ENCODE results near the gene ST3GAL3. TPM values are rescaled to one million over a fixed set of nuclear protein-coding genes. Genes with fewer than 3 reads are reported as not detected.

Gene ST3GAL3
- total and polyA plus RNA-seq, 2 donors (not counting 3 experiments of a cell fraction or from before 2014, with no cell fraction given), result 14.3 to 35.8 TPM

DNA sequence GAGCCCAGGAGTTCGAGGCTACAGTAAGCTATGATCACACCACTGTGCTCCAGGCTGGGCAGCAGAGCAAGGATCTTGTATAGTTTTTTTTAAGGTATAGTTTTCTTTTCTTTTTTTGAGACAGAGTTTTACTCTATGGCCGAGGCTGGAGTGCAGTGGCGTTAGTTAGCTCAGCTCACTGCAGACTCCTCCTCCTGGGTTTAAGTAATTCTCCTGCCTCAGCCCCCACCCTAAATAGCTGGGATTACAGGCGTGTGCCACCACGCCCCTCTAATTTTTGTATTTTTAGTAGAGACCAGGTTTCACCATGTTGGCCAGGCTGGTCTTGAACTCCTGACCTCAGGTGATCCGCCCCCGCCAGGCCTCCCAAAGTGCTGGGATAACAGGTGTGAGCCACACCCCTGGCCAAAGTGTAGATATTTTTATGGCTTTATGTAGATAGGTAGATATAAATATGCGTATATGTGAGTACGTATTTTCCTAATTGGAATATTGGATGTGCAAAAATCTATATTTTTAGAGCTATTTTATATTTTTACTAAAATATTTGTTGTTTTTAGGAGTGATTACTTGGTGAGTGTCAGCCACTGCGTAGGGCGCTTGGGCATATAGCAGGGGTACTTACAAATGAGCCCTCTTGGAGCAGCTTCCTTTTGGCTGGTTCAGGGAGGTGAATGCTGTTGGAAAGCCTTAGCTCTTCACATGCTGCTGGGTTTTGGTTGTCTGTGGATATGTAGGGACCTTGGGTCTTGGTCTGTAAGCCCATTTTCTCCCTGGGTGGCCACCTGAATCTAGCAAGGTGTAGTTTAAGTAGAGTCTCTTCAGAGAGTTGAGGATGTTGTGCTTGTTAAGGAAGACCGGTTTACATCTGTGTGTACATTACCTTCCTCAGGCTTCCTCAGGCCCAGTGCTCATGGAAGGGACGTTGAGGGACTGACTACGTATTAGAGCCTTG is 47.8 kb upstream of the ST3GAL3 start:
- no peaks in the 10 kb centered on the region for H3K9me3 ChIP-seq (replicated peaks; ENCODE audit: control insufficient read depth, insufficient read depth, low read length)
- H3K9ac ChIP-seq (replicated peaks; ENCODE audit: extremely low read depth, insufficient read depth, low read length), result no peak overlapping the region
- no peak overlapping the region for H3K4me2 ChIP-seq (ENCODE audit: insufficient read depth, low read length)
- H3K79me2 ChIP-seq (ENCODE audit: control insufficient read depth, insufficient read depth, low read length), result no peaks in the 10 kb centered on the region
- intact Hi-C loops (cut with micrococcal nuclease), result no loop called here
- no peak for TF ChIP-seq POLR2A (IDR thresholded peaks at IDR 0.05; ENCODE audit: low read depth, low read length)
- TF ChIP-seq MYC (IDR thresholded peaks at IDR 0.05; ENCODE audit: low read depth, low read length), result no peak
- no peak for TF ChIP-seq FOS (IDR thresholded peaks at IDR 0.05; ENCODE audit: borderline replicate concordance, insufficient read depth, low read length)
- TF ChIP-seq JUN (IDR thresholded peaks at IDR 0.05; ENCODE audit: borderline replicate concordance, insufficient read depth, insufficient read length, low read depth), result no peak
- TF ChIP-seq, protein P1, sequence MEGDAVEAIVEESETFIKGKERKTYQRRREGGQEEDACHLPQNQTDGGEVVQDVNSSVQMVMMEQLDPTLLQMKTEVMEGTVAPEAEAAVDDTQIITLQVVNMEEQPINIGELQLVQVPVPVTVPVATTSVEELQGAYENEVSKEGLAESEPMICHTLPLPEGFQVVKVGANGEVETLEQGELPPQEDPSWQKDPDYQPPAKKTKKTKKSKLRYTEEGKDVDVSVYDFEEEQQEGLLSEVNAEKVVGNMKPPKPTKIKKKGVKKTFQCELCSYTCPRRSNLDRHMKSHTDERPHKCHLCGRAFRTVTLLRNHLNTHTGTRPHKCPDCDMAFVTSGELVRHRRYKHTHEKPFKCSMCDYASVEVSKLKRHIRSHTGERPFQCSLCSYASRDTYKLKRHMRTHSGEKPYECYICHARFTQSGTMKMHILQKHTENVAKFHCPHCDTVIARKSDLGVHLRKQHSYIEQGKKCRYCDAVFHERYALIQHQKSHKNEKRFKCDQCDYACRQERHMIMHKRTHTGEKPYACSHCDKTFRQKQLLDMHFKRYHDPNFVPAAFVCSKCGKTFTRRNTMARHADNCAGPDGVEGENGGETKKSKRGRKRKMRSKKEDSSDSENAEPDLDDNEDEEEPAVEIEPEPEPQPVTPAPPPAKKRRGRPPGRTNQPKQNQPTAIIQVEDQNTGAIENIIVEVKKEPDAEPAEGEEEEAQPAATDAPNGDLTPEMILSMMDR (IDR thresholded peaks at IDR 0.05; ENCODE audit: extremely low read depth in 1 of 2, insufficient read depth in 1 of 2, low read depth in 1 of 2, low read length in 2 of 2), result no peak
- FAIRE-seq (no peak), DNase-seq (ENCODE audit: low read depth, low spot score) (no peak)
- H3K36me3 ChIP-seq (ENCODE audit: control insufficient read depth in 2 of 2, extremely low read depth in 1 of 2, insufficient read depth in 2 of 2, low read length in 2 of 2), result peaks cover 30 to 46% of the 10 kb centered on the region in 2 experiments
- dilution Hi-C loops (cut with MboI; ENCODE audit: extremely low pct_ligation_motif_present, low sequenced_read_pairs), result no loop called here
- no peak overlapping the region for H3K4me3 ChIP-seq (replicated peaks in 1 of 3; ENCODE audit: insufficient read depth in 1 of 3, low read depth in 1 of 3, low read length in 3 of 3)
- ChIA-PET POLR2A (interaction anchor here (1.9 kb wide), 1 partner anchor 9 kb away, joined by 6 read pairs; the partner anchor contains the start of gene KDM4A), CTCF (interaction anchor here (1.2 to 2.5 kb wide), 2 partner anchors 9 to 104 kb away, joined by 3 to 9 read pairs; partner anchors contain the start of gene KDM4A)
- H3K27ac ChIP-seq (ENCODE audit: insufficient read depth, low read depth, low read length), result no peak overlapping the region
- H2AFZ ChIP-seq (ENCODE audit: low read depth, low read length), result no peak overlapping the region
- no peaks in the 10 kb centered on the region for H3K9me1 ChIP-seq (replicated peaks; ENCODE audit: control insufficient read depth, extremely low read depth, insufficient read depth, low read length)
- no peaks in the 10 kb centered on the region for H4K20me1 ChIP-seq (replicated peaks; ENCODE audit: control insufficient read depth, extremely low read depth, insufficient read depth, low read length)
- no TSS peak for BruUV-seq (replicated peaks)
- H3K27me3 ChIP-seq (ENCODE audit: control insufficient read depth in 2 of 2, insufficient read depth in 2 of 2, low read length in 2 of 2), result no peaks in the 10 kb centered on the region
- no peaks in the 10 kb centered on the region for H3K4me1 ChIP-seq (ENCODE audit: control insufficient read depth, extremely low read depth, insufficient read depth, low read length)
